ENCODE measurements around the gene KRT7. TPM values are rescaled to one million over a fixed set of nuclear protein-coding genes. Genes with fewer than 3 reads are reported as not detected.

KRT7 gene
- total RNA-seq, 1 experiment from 2014 or later, result 10.0 TPM

- Histone ChIP-seq H2BK5ac (ENCODE audit: insufficient read length, low read length) (no peak overlapping the region), H3K18ac (ENCODE audit: insufficient read length, low read depth, low read length) (no peak overlapping the region), H3K4me1 (ENCODE audit: insufficient read depth, low read length) (peaks cover 5% of the 10 kb centered on the region; the same call in 1 of the 2 replicates), H3K4me2 (ENCODE audit: insufficient read depth, insufficient read length, low read length) (no peak overlapping the region), H3T11ph (ENCODE audit: low read length) (no peak overlapping the region), H2BK20ac (ENCODE audit: low read depth, low read length, poor library complexity, severe bottlenecking) (no peak overlapping the region), H4K8ac (replicated peaks; ENCODE audit: insufficient read length, low read depth, low read length) (no peak overlapping the region), H2BK15ac (ENCODE audit: low read depth, low read length) (no peak overlapping the region), H4K91ac (ENCODE audit: insufficient read length, low read depth, low read length) (no peak overlapping the region), H3K79me1 (ENCODE audit: insufficient read depth, low read depth, low read length, poor library complexity, severe bottlenecking) (no peaks in the 10 kb centered on the region), H3K79me2 (ENCODE audit: insufficient read depth, low read length) (no peaks in the 10 kb centered on the region), H3K9me3 (ENCODE audit: control insufficient read depth, low read depth, low read length) (no peaks in the 10 kb centered on the region), H2AK5ac (ENCODE audit: insufficient read length, low read length) (no peak overlapping the region), H2AFZ (ENCODE audit: low read length) (no peak overlapping the region), H2BK120ac (ENCODE audit: low read depth, low read length, poor library complexity, severe bottlenecking) (no peak overlapping the region), H3K56ac (ENCODE audit: insufficient read length, low read depth, low read length) (no peak overlapping the region), H3K14ac (ENCODE audit: insufficient read depth, low read length) (no peak overlapping the region), H3K4ac (ENCODE audit: low read depth, low read length) (no peak overlapping the region), H3K9ac (ENCODE audit: extremely low read depth, insufficient read length, low read length) (no peak overlapping the region), H3K27me3 (ENCODE audit: insufficient read depth, low read length) (no peaks in the 10 kb centered on the region; the same call in 1 of the 2 replicates), H3K23ac (ENCODE audit: insufficient read length, low read depth, low read length) (no peak overlapping the region), H4K5ac (ENCODE audit: insufficient read length, low read depth, low read length) (no peak overlapping the region), H2BK12ac (ENCODE audit: insufficient read length, low read depth, low read length) (no peak overlapping the region), H3K23me2 (ENCODE audit: insufficient read length, low read depth, low read length, poor library complexity, severe bottlenecking) (no peaks in the 10 kb centered on the region), H3K27ac (ENCODE audit: insufficient read length, low read depth, low read length) (no peak overlapping the region), H4K20me1 (ENCODE audit: control insufficient read depth, insufficient read depth, insufficient read length) (no peaks in the 10 kb centered on the region)
- Mint-ChIP-seq H3K36me3 (ENCODE audit: insufficient read depth in 1 of 3, low read depth in 3 of 3) (peaks cover 0 to 24% (median 2%) of the 10 kb centered on the region in 3 experiments; a peak in 3 of 7 replicates), H3K4me3 (no peak overlapping the region), H3K9me3 (no peaks in the 10 kb centered on the region), H3K27ac (peak overlapping the region in 1 of 3 experiments; percentile 24; a peak in 1 of 7 replicates), H3K4me1 (peaks cover 33 to 38% of the 10 kb centered on the region in 2 experiments), H3K27me3 (ENCODE audit: low read depth) (peaks cover 44% of the 10 kb centered on the region)
- WGBS (ENCODE audit: extremely low coverage, insufficient read length, low lambda C conversion rate), result no CpG with 5 or more reads among the region's 7 CpGs
- no peak for DNase-seq
- no peak for TF ChIP-seq CTCF (conservative IDR thresholded peaks at IDR 0.05)
Observed at GRCh38 chr12:52245962-52246569, 13.0 kb downstream of the KRT7 start.
